Left kidney (tissue), 8 donors: ENCODE results near the gene COX20. TPM values are rescaled to one million over a fixed set of nuclear protein-coding genes. Genes with fewer than 3 reads are reported as not detected.
"Not testable (repeated sequence)": the region's sequence is repeated elsewhere in the genome, so short reads cannot be mapped to it uniquely, and the experiment has no call there.

Experiments
- DNase-seq: peaks from one replicate; pipeline ENCODE4 v3.0.0-alpha.2; 2013
- long read RNA-seq, 8 donors: transcript quantifications; one replicate each; lab custom pipeline, GENCODE V29; 2026
- polyA plus RNA-seq: library from polyadenylated mRNA; unstranded; fragments of 120-200 nt; gene quantifications from one replicate; pipeline ENCODE4 v1.2.1, GENCODE V29; 2013; ENCODE audit not compliant: insufficient read length

Gene COX20
- 110 TPM for polyA plus RNA-seq
- long read RNA-seq, donor 1, transcript COX20-202 (3 exons, 1,005 nt) = major isoform, 56 of 111 reads
- long read RNA-seq, donor 1, transcript COX20-203 (4 exons, 2,631 nt) = minor isoform, 41 of 111 reads
- long read RNA-seq, donor 1, transcript COX20-204 (3 exons, 2,616 nt) = minor isoform, 6 of 111 reads
- long read RNA-seq, donor 1, partial matches to known transcripts = 7 of 111 reads
- long read RNA-seq, donor 1, other reads (novel, unspliced or antisense) = 0 of 111 reads
- long read RNA-seq, donor 2, transcript COX20-203 (4 exons, 2,631 nt) = minor isoform, 42 of 108 reads
- long read RNA-seq, donor 2, transcript COX20-202 (3 exons, 1,005 nt) = major isoform, 47 of 108 reads
- long read RNA-seq, donor 2, transcript COX20-204 (3 exons, 2,616 nt) = minor isoform, 12 of 108 reads
- long read RNA-seq, donor 2, partial matches to known transcripts = 6 of 108 reads
- long read RNA-seq, donor 2, other reads (novel, unspliced or antisense) = 0 of 108 reads
- long read RNA-seq, donor 3, transcript COX20-202 (3 exons, 1,005 nt) = major isoform, 65 of 526 reads
- long read RNA-seq, donor 3, transcript COX20-203 (4 exons, 2,631 nt) = minor isoform, 19 of 526 reads
- long read RNA-seq, donor 3, transcript COX20-204 (3 exons, 2,616 nt) = minor isoform, 6 of 526 reads
- long read RNA-seq, donor 3, partial matches to known transcripts = 420 of 526 reads
- long read RNA-seq, donor 3, other reads (novel, unspliced or antisense) = 15 of 526 reads
- long read RNA-seq, donor 4, transcript COX20-202 (3 exons, 1,005 nt) = minor isoform, 8 of 27 reads
- long read RNA-seq, donor 4, transcript COX20-204 (3 exons, 2,616 nt) = minor isoform, 5 of 27 reads
- long read RNA-seq, donor 4, transcript COX20-203 (4 exons, 2,631 nt) = major isoform, 14 of 27 reads
- long read RNA-seq, donor 4, partial matches to known transcripts = 0 of 27 reads
- long read RNA-seq, donor 4, other reads (novel, unspliced or antisense) = 0 of 27 reads
- long read RNA-seq, donor 5, transcript COX20-204 (3 exons, 2,616 nt) = minor isoform, 8 of 197 reads
- long read RNA-seq, donor 5, transcript COX20-202 (3 exons, 1,005 nt) = major isoform, 114 of 197 reads
- long read RNA-seq, donor 5, transcript COX20-203 (4 exons, 2,631 nt) = minor isoform, 65 of 197 reads
- long read RNA-seq, donor 5, partial matches to known transcripts = 7 of 197 reads
- long read RNA-seq, donor 5, other reads (novel, unspliced or antisense) = 0 of 197 reads
- long read RNA-seq, donor 6, transcript COX20-204 (3 exons, 2,616 nt) = minor isoform, 5 of 123 reads
- long read RNA-seq, donor 6, transcript COX20-203 (4 exons, 2,631 nt) = major isoform, 55 of 123 reads
- long read RNA-seq, donor 6, transcript COX20-202 (3 exons, 1,005 nt) = major isoform, 55 of 123 reads
- long read RNA-seq, donor 6, partial matches to known transcripts = 7 of 123 reads
- long read RNA-seq, donor 6, other reads (novel, unspliced or antisense) = 0 of 123 reads
- long read RNA-seq, donor 7, transcript COX20-204 (3 exons, 2,616 nt) = minor isoform, 11 of 1,062 reads
- long read RNA-seq, donor 7, transcript COX20-203 (4 exons, 2,631 nt) = minor isoform, 60 of 1,062 reads
- long read RNA-seq, donor 7, transcript COX20-202 (3 exons, 1,005 nt) = major isoform, 83 of 1,062 reads
- long read RNA-seq, donor 7, partial matches to known transcripts = 872 of 1,062 reads
- long read RNA-seq, donor 7, other reads (novel, unspliced or antisense) = 33 of 1,062 reads
- long read RNA-seq, donor 8, transcript COX20-202 (3 exons, 1,005 nt) = major isoform, 29 of 45 reads
- long read RNA-seq, donor 8, transcript COX20-203 (4 exons, 2,631 nt) = minor isoform, 12 of 45 reads
- long read RNA-seq, donor 8, partial matches to known transcripts = 0 of 45 reads
- long read RNA-seq, donor 8, other reads (novel, unspliced or antisense) = 0 of 45 reads

- peak; percentile 96 for DNase-seq
Measured at GRCh38 chr1:244835276-244836134, at the start of gene COX20. TSS of gene COX20 (plus strand) at chr1:244835658. CDS start at chr1:244835715, 57 bp downstream.

GRCh38 chr1:244788493-244789275 lies 46.8 kb upstream of the COX20 start:
- no peak for DNase-seq

- DNase-seq = no peak
Measured at GRCh38 chr1:244789276-244789580, 46.2 kb upstream of the COX20 start.

- DNase-seq = no peak
Measured at GRCh38 chr1:244789731-244790130, 45.7 kb upstream of the COX20 start.

GRCh38 chr1:244791061-244791460 lies 44.4 kb upstream of the COX20 start:
- no peak for DNase-seq

GRCh38 chr1:244792188-244792850 lies 43.1 kb upstream of the COX20 start:
- DNase-seq = no peak

- no peak for DNase-seq
Measured at GRCh38 chr1:244794071-244794470, 41.4 kb upstream of the COX20 start.

GRCh38 chr1:244794516-244794915 lies 40.9 kb upstream of the COX20 start:
- not testable (repeated sequence) for DNase-seq

- peak; percentile 63 for DNase-seq
Measured at GRCh38 chr1:244796719-244797406, 38.6 kb upstream of the COX20 start.

- DNase-seq = no peak
Measured at GRCh38 chr1:244800821-244801220, 34.6 kb upstream of the COX20 start.

- DNase-seq = no peak
Measured at GRCh38 chr1:244801246-244801645, 34.2 kb upstream of the COX20 start.

GRCh38 chr1:244802041-244802440 lies 33.4 kb upstream of the COX20 start:
- DNase-seq = no peak

GRCh38 chr1:244802556-244803239 lies 32.8 kb upstream of the COX20 start:
- no peak for DNase-seq

GRCh38 chr1:244804841-244805240 lies 30.6 kb upstream of the COX20 start:
- DNase-seq = no peak

- no peak for DNase-seq
Measured at GRCh38 chr1:244807138-244807537, 28.3 kb upstream of the COX20 start.

- DNase-seq = no peak
Measured at GRCh38 chr1:244810221-244810620, 25.2 kb upstream of the COX20 start.

- no peak for DNase-seq
Measured at GRCh38 chr1:244813327-244813726, 22.1 kb upstream of the COX20 start.
